HUES6 (cell line): Measurements from ENCODE around the gene PCDHGA12.

ENCODE experiments used
- H3K27ac ChIP-seq: 2 replicates; pipeline ENCODE4 v1.7.0; 2013; ENCODE audit warnings: low read depth, mild to moderate bottlenecking, low read length, inconsistent platforms
- H3K27me3 ChIP-seq: 2 replicates; pipeline ENCODE4 v1.6.1; 2013; ENCODE audit warnings: low read length; ENCODE audit not compliant: control insufficient read depth, insufficient read depth
- H3K36me3 ChIP-seq: 2 replicates; pipeline ENCODE4 v1.6.1; 2013; ENCODE audit warnings: low read length; ENCODE audit not compliant: control insufficient read depth, insufficient read depth
- H3K4me1 ChIP-seq: 2 replicates; pipeline ENCODE4 v1.6.1; 2013; ENCODE audit warnings: low read length; ENCODE audit not compliant: control insufficient read depth, insufficient read depth
- H3K4me3 ChIP-seq: 2 replicates; pipeline ENCODE4 v1.5.1; 2013; ENCODE audit warnings: low read depth, low read length
- H3K9ac ChIP-seq: one replicate; pipeline ENCODE4 v1.6.1; 2013; ENCODE audit warnings: mild to moderate bottlenecking, low read length
- H3K9me3 ChIP-seq: 2 replicates; pipeline ENCODE4 v1.6.1; 2013; ENCODE audit warnings: low read depth, low read length; ENCODE audit not compliant: control insufficient read depth, insufficient read depth

PCDHGA12 gene

DNA sequence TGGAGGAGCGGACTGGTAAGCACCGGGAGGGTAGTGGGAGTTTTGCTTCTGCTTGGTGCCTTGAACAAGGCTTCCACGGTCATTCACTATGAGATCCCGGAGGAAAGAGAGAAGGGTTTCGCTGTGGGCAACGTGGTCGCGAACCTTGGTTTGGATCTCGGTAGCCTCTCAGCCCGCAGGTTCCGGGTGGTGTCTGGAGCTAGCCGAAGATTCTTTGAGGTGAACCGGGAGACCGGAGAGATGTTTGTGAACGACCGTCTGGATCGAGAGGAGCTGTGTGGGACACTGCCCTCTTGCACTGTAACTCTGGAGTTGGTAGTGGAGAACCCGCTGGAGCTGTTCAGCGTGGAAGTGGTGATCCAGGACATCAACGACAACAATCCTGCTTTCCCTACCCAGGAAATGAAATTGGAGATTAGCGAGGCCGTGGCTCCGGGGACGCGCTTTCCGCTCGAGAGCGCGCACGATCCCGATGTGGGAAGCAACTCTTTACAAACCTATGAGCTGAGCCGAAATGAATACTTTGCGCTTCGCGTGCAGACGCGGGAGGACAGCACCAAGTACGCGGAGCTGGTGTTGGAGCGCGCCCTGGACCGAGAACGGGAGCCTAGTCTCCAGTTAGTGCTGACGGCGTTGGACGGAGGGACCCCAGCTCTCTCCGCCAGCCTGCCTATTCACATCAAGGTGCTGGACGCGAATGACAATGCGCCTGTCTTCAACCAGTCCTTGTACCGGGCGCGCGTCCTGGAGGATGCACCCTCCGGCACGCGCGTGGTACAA, 46.0 kb downstream of the PCDHGA12 start:
- H3K9me3 ChIP-seq: no peaks in the 10 kb centered on the region
- H3K36me3 ChIP-seq: no peaks in the 10 kb centered on the region
- peak overlapping the region; percentile 63 for H3K9ac ChIP-seq
- H3K27me3 ChIP-seq: peaks cover 29% of the 10 kb centered on the region
- no peak overlapping the region for H3K27ac ChIP-seq
- peaks cover 19% of the 10 kb centered on the region; the same call in 1 of the 2 replicates for H3K4me1 ChIP-seq
- peak overlapping the region; percentile 80 for H3K4me3 ChIP-seq

DNA sequence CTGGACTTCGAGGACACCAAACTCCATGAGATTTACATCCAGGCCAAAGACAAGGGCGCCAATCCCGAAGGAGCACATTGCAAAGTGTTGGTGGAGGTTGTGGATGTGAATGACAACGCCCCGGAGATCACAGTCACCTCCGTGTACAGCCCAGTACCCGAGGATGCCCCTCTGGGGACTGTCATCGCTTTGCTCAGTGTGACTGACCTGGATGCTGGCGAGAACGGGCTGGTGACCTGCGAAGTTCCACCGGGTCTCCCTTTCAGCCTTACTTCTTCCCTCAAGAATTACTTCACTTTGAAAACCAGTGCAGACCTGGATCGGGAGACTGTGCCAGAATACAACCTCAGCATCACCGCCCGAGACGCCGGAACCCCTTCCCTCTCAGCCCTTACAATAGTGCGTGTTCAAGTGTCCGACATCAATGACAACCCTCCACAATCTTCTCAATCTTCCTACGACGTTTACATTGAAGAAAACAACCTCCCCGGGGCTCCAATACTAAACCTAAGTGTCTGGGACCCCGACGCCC, 46.8 kb downstream of the PCDHGA12 start:
- H3K9ac ChIP-seq: no peak overlapping the region
- peak overlapping the region; percentile 80 for H3K4me3 ChIP-seq

DNA sequence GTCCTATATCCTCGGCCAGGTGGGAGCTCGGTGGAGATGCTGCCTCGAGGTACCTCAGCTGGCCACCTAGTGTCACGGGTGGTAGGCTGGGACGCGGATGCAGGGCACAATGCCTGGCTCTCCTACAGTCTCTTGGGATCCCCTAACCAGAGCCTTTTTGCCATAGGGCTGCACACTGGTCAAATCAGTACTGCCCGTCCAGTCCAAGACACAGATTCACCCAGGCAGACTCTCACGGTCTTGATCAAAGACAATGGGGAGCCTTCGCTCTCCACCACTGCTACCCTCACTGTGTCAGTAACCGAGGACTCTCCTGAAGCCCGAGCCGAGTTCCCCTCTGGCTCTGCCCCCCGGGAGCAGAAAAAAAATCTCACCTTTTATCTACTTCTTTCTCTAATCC, 47.5 kb downstream of the PCDHGA12 start:
- Histone ChIP-seq H3K4me3 (0 out of 2 replicates have a peak overlapping the region, but pooled peaks have one; percentile 13), H3K36me3 (no peaks in the 10 kb centered on the region)

More for the DNA sequence above, 46.8 kb downstream of the PCDHGA12 start:
- no peak overlapping the region for H3K27ac ChIP-seq
- H3K27me3 ChIP-seq: peaks cover 29% of the 10 kb centered on the region
- H3K4me1 ChIP-seq: peaks cover 19% of the 10 kb centered on the region; the same call in 1 of the 2 replicates
- H3K9me3 ChIP-seq: no peaks in the 10 kb centered on the region
- H3K36me3 ChIP-seq: no peaks in the 10 kb centered on the region

DNA sequence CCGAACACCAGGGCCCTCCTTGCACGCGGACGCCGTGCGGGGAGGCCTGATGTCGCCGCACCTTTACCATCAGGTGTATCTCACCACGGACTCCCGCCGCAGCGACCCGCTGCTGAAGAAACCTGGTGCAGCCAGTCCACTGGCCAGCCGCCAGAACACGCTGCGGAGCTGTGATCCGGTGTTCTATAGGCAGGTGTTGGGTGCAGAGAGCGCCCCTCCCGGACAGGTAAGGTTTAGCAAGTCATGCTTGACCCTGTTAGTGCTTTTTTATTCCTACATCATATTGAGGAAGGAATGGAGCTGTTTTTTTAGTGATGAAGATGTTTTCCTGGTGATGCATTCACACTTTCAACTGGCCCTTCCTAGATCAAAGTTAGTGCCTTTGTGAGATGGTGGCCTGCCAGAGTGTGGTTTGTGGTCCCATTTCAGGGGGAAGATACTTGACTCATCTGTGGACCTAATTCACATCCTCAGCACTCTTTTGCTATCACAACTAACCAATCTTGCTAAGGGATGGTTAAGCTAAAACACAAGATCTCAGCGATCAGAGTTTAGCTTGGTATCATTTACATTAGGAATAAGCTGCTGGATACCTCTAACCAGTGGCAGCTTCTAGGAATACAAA, 48.1 kb downstream of the PCDHGA12 start:
- H3K4me3 ChIP-seq: peak overlapping the region; percentile 13; the same call in 1 of the 2 replicates
- H3K36me3 ChIP-seq: no peaks in the 10 kb centered on the region
- H3K4me1 ChIP-seq: peaks cover 26% of the 10 kb centered on the region
- H3K9me3 ChIP-seq: no peaks in the 10 kb centered on the region
- no peak overlapping the region for H3K27ac ChIP-seq
- no peak overlapping the region for H3K9ac ChIP-seq
- peaks cover 29% of the 10 kb centered on the region for H3K27me3 ChIP-seq

More for the DNA sequence above, 47.5 kb downstream of the PCDHGA12 start:
- Histone ChIP-seq H3K27ac (no peak overlapping the region), H3K27me3 (peaks cover 29% of the 10 kb centered on the region), H3K9me3 (no peaks in the 10 kb centered on the region), H3K4me1 (peaks cover 19% of the 10 kb centered on the region; the same call in 1 of the 2 replicates), H3K9ac (no peak overlapping the region)

DNA sequence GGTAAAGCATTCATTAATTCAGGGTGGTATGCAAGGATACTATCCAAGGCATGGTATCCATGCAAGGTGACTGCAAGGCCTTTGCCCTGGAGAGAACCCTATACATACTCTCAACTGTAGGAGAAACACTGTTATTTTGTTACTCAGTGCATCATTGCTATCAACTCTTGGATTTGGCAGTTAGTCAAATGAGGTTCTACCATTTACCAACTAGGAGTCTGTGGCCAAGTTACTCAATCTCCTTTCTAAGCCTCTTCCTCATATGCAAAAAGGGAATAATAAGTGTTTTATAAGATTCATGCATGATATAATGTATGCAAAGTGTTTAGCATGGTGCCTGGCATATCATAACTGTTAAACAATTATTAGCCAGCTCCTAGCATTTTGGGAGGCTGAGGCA, 49.5 kb downstream of the PCDHGA12 start:
- Histone ChIP-seq H3K9ac (no peak overlapping the region), H3K4me3 (no peak overlapping the region), H3K9me3 (no peaks in the 10 kb centered on the region), H3K27ac (no peak overlapping the region), H3K4me1 (peaks cover 36% of the 10 kb centered on the region), H3K27me3 (peaks cover 29% of the 10 kb centered on the region), H3K36me3 (no peaks in the 10 kb centered on the region)
